ENCODE measurements around the gene BICD1.
"Not testable (repeated sequence)": the region's sequence is repeated elsewhere in the genome, so short reads cannot be mapped to it uniquely, and the experiment has no call there.

Gene BICD1

GRCh38 chr12:32146074-32146873 lies 39.6 kb downstream of the BICD1 start:
- DNase-seq, result no peak

DNA sequence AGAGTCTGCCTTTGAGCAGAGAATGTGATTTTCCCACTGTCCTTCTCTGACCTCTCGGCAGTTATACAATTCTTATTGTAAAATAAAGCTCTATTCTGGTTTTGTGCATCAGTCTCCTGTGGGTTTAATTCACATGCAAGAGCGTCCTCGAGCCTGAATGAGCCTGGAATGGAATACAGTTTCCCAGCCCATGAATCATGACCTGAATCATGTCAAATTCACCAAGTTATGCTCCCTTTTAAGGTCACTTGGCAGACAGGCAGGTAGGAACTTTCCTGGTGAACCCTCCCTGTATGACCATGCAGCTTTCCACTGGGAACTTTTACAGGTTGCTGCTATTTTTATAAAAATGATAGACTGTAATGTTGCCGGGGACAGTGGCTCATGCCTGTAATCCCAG lies 41.7 kb downstream of the BICD1 start:
- DNase-seq, result no peak

- DNase-seq, result no peak
Observed at GRCh38 chr12:32149489-32149888, 42.8 kb downstream of the BICD1 start.

DNA sequence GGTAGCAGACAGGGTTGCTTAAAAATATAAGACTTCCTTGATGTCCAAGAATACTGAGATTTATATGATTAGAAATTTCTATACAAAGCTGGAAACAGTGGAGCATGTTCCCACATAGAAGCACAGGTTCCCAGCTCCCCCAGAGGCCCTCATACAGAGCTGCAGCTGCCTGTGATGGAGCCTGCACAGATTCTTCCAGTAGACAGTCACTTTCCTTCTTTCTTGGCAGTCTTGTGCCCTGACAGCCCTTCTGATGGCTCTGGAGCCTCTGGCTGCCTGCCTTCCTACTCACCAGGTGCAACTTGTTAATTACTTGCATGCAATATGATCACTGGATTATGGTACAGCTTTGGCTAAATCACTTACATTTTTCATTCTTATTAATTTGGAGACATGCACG lies 44.4 kb downstream of the BICD1 start:
- no peak for DNase-seq

DNA sequence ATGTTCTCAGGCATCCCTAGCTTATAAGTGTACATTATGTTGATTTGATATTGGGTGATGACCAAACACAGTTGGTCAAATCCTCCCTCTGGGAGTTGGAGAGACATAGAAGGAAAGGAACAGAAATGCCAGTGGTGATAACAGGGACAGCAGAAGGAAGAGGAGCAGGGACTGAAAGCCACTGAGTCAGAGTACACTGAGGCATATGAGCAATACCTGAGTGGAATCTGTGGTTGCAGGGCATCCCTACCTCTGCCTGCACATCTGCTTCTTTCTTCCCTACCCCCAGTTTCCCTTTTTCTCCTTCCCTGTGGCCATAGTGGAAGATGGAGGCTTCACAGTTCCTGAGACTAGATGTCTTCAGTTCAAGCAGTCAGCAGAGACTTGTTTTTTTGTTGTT lies 44.9 kb downstream of the BICD1 start:
- no peak for DNase-seq

DNA sequence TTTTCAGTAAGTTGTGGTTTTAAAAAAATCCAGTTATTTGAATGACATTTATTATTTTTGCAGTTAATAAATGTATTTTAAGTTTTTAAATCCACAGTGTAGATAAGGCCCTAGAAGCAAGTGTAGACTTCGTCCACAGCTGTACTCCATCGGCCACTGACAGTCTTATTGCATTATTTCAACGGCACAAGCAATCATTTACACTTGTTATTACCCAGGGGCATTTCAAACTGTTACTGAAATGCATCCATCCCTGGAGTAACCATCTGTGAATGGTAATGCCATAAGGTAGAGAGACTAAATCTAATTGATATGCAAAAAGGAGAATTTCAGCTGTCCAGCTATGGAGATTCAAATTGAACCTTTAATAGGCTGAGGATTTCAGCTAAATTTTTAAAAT lies 48.4 kb downstream of the BICD1 start:
- no peak for DNase-seq

- no peak for DNase-seq
Observed at GRCh38 chr12:32155961-32156529, 49.4 kb downstream of the BICD1 start.

GRCh38 chr12:32158525-32158924 lies 51.9 kb downstream of the BICD1 start:
- DNase-seq, result no peak

DNA sequence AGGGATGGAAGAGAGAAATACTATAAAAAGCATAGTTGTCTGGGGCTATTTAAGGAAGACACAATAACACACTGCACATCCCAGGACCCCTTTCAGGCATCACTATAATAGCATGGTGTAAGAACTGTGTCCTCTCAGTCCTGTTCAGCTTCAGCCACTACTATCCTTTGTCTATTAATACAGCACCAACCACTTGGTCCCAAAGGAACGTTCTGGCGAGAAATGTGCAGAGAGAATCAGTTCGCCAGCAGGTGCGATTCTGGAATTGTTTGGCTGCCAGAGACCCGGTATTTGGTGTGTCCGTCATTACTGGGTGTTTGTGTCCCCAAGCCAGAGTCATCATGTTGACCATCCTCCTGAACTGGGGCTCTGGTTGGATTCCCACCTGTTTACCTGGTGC lies 52.7 kb downstream of the BICD1 start:
- no peak for DNase-seq

DNA sequence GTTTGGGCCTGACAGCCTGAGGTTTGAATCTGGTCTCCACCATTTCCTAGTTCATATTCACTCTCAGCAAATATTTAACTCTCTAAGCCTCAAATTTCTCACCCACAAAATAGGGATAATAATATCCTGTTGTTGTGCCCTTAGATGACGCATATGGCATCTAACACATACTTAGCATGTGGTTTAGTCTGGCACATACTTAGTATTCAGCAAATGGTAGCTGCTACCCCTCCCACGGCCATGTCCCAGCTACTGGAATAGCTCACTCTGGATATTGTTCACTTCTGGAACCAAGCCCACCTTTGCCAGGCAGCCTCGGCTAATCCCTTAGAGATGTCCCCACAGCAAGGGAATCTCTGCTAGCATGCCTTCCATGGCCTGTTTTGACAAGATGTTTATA lies 53.3 kb downstream of the BICD1 start:
- DNase-seq, result no peak

DNA sequence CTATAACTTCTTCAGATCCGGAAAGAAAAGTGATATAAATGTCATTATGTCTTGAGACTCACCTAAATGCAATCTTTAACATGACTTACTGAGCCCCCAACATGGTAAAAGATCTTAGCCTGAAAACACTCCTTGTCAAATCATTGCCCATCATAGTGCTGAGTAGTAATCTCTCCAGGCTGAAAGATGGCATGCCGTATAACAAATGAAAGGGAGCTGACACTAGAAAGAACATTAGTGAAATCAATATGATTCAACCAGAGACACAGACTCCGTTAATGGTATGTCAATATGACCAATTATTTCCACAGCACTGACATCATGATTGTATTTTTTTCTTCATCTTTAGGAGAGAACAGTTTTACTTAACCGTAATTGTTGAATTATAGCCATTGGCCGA lies 54.4 kb downstream of the BICD1 start:
- DNase-seq, result no peak

- DNase-seq, result no peak
Observed at GRCh38 chr12:32163596-32163995, 56.9 kb downstream of the BICD1 start.

DNA sequence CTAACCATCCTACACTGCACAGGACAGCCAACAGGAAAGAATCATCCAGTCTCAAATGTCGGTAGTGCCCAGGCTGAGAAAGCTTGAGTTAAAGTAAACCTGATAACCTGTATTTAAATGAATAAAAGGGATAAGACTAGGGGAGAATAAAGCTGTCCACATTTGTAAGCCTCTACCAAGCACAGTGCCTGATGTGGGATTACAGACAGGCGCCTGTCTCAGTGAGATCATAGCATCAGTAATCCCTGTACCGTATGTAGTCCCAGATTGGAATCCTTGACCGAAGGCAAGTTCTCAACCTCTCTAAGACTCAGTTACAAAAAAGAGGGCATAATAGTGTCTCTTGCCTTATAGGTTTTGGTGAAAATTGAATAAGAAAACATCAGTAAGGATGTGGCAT lies 59.9 kb downstream of the BICD1 start:
- DNase-seq, result no peak

GRCh38 chr12:32170437-32170998 lies 63.9 kb downstream of the BICD1 start:
- DNase-seq, result no peak

- DNase-seq, result no peak
Observed at GRCh38 chr12:32171211-32171610, 64.6 kb downstream of the BICD1 start.

DNA sequence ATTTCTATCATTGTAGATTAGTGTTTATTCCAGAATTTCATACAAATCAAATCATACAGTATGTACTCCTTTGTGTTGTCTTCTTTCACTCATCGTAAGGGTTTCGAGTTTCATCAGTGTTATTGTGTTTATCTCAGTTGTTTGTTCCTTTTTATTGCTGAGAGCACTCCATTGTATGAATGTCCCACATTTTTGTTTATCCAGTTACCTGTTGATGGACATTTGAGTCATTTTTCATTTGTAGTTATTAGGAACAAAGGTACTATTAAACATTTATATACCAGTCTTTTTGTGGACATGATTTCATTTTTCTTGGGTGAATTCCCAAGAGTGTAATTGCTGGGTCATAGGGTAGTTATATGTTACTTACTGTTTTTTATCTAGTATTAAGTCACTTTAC lies 70.0 kb downstream of the BICD1 start:
- DNase-seq, result no peak

DNA sequence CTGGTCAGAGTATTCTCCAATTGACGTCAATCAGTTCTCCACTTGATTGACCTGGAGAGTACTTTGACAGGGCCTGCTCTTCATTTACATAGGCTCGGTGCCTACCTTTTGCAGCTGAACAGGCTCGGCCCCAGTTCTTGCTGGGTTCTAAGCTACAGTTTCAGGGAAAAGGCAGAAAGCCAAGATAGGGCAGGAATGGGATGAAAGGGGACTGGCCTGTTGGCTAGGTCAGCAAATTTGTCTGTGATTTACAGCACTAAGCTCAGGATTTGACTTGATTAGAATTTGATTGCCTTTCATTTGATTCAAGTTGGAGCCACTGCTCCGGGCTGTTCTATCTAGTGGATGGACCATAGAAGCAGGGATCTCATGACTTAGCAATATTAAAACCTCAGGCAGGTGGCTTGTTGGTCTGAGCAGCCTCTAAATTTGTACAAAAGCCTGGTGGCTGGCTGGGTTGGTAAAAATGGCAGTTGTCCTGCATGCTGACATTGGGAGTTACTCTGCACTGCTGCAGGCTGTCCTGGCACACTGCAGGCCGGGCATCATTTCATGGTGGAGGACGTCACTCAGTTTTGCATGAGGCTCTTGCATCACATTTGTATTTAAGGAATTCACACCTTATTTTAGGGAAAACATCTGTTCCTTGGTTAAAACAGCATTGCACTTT lies 71.8 kb downstream of the BICD1 start:
- no peak for DNase-seq

DNA sequence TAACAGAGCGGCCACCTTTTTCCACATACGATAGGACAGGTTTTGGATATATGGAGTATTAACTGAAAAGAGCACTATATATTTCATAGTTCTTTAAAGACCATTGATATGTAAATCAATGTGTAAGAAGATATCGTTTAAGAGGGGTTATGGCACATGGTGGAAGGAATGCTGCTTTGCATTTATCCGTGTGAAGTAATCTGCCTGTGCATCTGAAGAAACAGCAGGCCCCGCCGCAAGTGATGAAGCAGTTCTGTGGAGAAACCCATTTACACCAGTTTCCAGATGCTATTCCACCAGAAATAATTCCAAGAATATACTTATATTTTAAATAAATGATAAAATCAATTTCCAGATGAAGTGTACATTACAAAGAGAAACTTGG lies 72.4 kb downstream of the BICD1 start:
- no peak for DNase-seq

- no peak for DNase-seq
Observed at GRCh38 chr12:32181498-32182175, 75.0 kb downstream of the BICD1 start.

DNA sequence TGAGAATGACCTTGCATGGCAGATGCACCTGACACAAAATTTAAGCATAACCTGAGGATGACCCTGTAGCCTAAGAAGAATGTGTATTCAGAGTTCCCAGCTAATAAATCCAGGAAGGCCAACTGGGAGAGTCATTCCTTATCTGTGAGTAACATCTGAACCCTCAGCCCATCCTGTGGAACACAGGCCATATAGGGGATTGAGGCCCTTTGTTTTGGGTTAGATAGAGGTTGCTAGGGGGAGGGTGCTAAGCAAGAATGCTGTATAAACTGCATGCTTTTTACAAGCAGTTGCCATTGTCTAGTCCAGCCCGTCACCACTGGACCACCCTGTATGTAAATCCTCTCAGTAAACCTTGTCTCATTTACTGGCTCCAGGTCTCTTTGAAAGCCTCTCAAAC lies 77.0 kb downstream of the BICD1 start:
- DNase-seq, result no peak

- not testable (repeated sequence) for DNase-seq
Observed at GRCh38 chr12:32187127-32187526, 80.5 kb downstream of the BICD1 start.

- no peak for DNase-seq
Observed at GRCh38 chr12:32191445-32191844, 84.8 kb downstream of the BICD1 start.

Data from Kasumi-1 (cell line).